GM21576 (cell line): ENCODE measurements around the gene CALML4.
"Not testable (repeated sequence)": the region's sequence is repeated elsewhere in the genome, so short reads cannot be mapped to it uniquely, and the experiment has no call there.

ENCODE experiments used
- ATAC-seq: cut with Tn5 transposase; IDR thresholded peaks from one replicate; pipeline ENCODE4 v1.9.1; 2021; ENCODE audit warnings: mild to moderate bottlenecking, moderate library complexity; ENCODE audit not compliant: unreplicated experiment

The CALML4 gene

GRCh38 chr15:68192804-68193486 is 12.2 kb downstream of the CALML4 start:
- ATAC-seq: no peak

- ATAC-seq: no peak
Measured at GRCh38 chr15:68192117-68192516, 13.0 kb downstream of the CALML4 start.

- no peak for ATAC-seq
Measured at GRCh38 chr15:68191555-68191954, 13.6 kb downstream of the CALML4 start.

- no peak for ATAC-seq
Measured at GRCh38 chr15:68190048-68190447, 15.1 kb downstream of the CALML4 start.

- no peak for ATAC-seq
Measured at GRCh38 chr15:68188647-68189046, 16.5 kb downstream of the CALML4 start.

- ATAC-seq: no peak
Measured at GRCh38 chr15:68187559-68187958, 17.6 kb downstream of the CALML4 start.

- no peak for ATAC-seq
Measured at GRCh38 chr15:68186671-68187397, 18.3 kb downstream of the CALML4 start.

- ATAC-seq: no peak
Measured at GRCh38 chr15:68184616-68185480, 20.3 kb downstream of the CALML4 start.

GRCh38 chr15:68183616-68184315 is 21.4 kb downstream of the CALML4 start:
- ATAC-seq: no peak

- no peak for ATAC-seq
Measured at GRCh38 chr15:68177742-68178141, 27.4 kb downstream of the CALML4 start.

- no peak for ATAC-seq
Measured at GRCh38 chr15:68176601-68177000, 28.5 kb downstream of the CALML4 start.

- no peak for ATAC-seq
Measured at GRCh38 chr15:68175526-68175925, 29.6 kb downstream of the CALML4 start.

GRCh38 chr15:68173119-68173518 is 32.0 kb downstream of the CALML4 start:
- ATAC-seq: no peak

- ATAC-seq: not testable (repeated sequence)
Measured at GRCh38 chr15:68172037-68172436, 33.1 kb downstream of the CALML4 start.

GRCh38 chr15:68166847-68167246 is 38.3 kb downstream of the CALML4 start:
- ATAC-seq: no peak

GRCh38 chr15:68163191-68163590 is 41.9 kb downstream of the CALML4 start:
- no peak for ATAC-seq

GRCh38 chr15:68158046-68158628 is 47.0 kb downstream of the CALML4 start:
- ATAC-seq: no peak

GRCh38 chr15:68157074-68157473 is 48.1 kb downstream of the CALML4 start:
- ATAC-seq: no peak

- no peak for ATAC-seq
Measured at GRCh38 chr15:68154923-68155559, 50.1 kb downstream of the CALML4 start.

- ATAC-seq: no peak
Measured at GRCh38 chr15:68152342-68152741, 52.8 kb downstream of the CALML4 start.
